Stomach (tissue), 9 donors: ENCODE data around the gene CRADD. TPM values are rescaled to one million over a fixed set of nuclear protein-coding genes. Genes with fewer than 3 reads are reported as not detected.
"Not testable (repeated sequence)": the region's sequence is repeated elsewhere in the genome, so short reads cannot be mapped to it uniquely, and the experiment has no call there.

Source experiments
- DNase-seq, 2 donors: peaks; one replicate each; pipeline versions ENCODE4 v3.0.0 to v3.0.0-alpha.2; 2013 to 2019
- H3K27ac ChIP-seq, 5 donors: fragments of 200-600 bp in 4 of 5; sonication (generic) in 4 of 5; one replicate each; pipeline ENCODE4 v1.5.1; 2013 to 2019; ENCODE audit warnings: mild to moderate bottlenecking in 1 of 5, moderate library complexity in 1 of 5
- H3K27me3 ChIP-seq, 3 donors: fragments of 200-600 bp; sonication (generic); one replicate each; pipeline ENCODE4 v1.5.1; 2017 to 2019; ENCODE audit warnings: mixed run types in 1 of 3
- H3K36me3 ChIP-seq, 4 donors: fragments of 200-600 bp; sonication (generic); 1 replicate in 3 of 4; 2 replicates in 1 of 4; pipeline ENCODE4 v1.5.1; 2016 to 2019
- H3K4me1 ChIP-seq, 4 donors: fragments of 200-600 bp; sonication (generic); one replicate each; pipeline ENCODE4 v1.5.1; 2016 to 2019
- H3K4me3 ChIP-seq, 4 donors: fragments of 200-600 bp; sonication (generic) in 3 of 4; one replicate each; pipeline ENCODE4 v1.5.1; 2016 to 2019; ENCODE audit warnings: mild to moderate bottlenecking in 1 of 4
- H3K9me3 ChIP-seq, 4 donors: fragments of 200-600 bp; sonication (generic); one replicate each; pipeline ENCODE4 v1.5.1; 2016 to 2019
- CTCF ChIP-seq, 7 experiments: fragments of 450-650 bp in 4 of 7; fragments of 200-600 bp in 3 of 7; sonication (generic) in 3 of 7; IDR thresholded peaks; one replicate each; pipeline ENCODE4 v1.5.1; 2016 to 2019; ENCODE audit warnings: antibody characterized with exemption in 7 of 7, control low read depth in 2 of 7, mild to moderate bottlenecking in 1 of 7
- EP300 ChIP-seq: sonication (generic); formaldehyde crosslinking; IDR thresholded peaks from one replicate; pipeline ENCODE4 v1.6.1; 2017; ENCODE audit warnings: antibody characterized with exemption
- POLR2A ChIP-seq, 4 donors: fragments of 450-650 bp; IDR thresholded peaks; one replicate each; pipeline ENCODE4 v1.6.1; 2016; ENCODE audit warnings: antibody characterized with exemption in 4 of 4, control low read depth in 2 of 4, mild to moderate bottlenecking in 1 of 4, moderate library complexity in 1 of 4
- POLR2AphosphoS5 ChIP-seq, 3 donors: sonication (generic); formaldehyde crosslinking; IDR thresholded peaks; one replicate each; pipeline ENCODE4 v1.6.1; 2016; ENCODE audit warnings: antibody characterized with exemption in 3 of 3
- WGBS, 5 donors: extraction: QIAGEN DNeasy Blood & Tissue Kit in 3 of 5; methylation state at CpG; one replicate each; pipeline versions ENCODE4 v1.1.5 to v1.1.7; 2013 to 2018; 5-methylcytosine and 5-hydroxymethylcytosine counted together
- intact Hi-C: fragments of 100-400 bp; cut with DNase I; formaldehyde crosslinking; loops from one replicate; pipeline ENCODE4 v1.15.1; 2023; ENCODE audit warnings: low total_unique reads
- polyA plus RNA-seq, 3 donors: library from polyadenylated mRNA; stranded (reverse); fragments of 200-250 nt; gene quantifications; one replicate each; pipeline ENCODE4 v1.2.3, GENCODE V29; 2013
- total RNA-seq, 5 donors: library from RNA; depleted of rRNA; stranded (reverse); fragments of >200 nt; gene quantifications; one replicate each; pipeline versions ENCODE4 v1.1.0 to v1.2.3, GENCODE V29; 2014 to 2016
- donor health status: healthy with polysubstance abuse.
- donor health status: Bipolar disorder and iron deficiency.
- donor health status: healthy.

Gene CRADD
- total and polyA plus RNA-seq, 8 donors: 2.3 to 30.9 (median 17.1) TPM

- Histone ChIP-seq H3K4me3 (no peak overlapping the region), H3K27me3 (no peaks in the 10 kb centered on the region), H3K36me3 (peaks cover 0 to 4% (median 0%) of the 10 kb centered on the region in 4 donors), H3K27ac (no peak overlapping the region), H3K4me1 (no peaks in the 10 kb centered on the region), H3K9me3 (peaks cover 9 to 77% (median 43%) of the 10 kb centered on the region in 4 donors)
- DNase-seq: no peak
- intact Hi-C loops: no loop called here
- WGBS, 5 donors: 76 to 89% (median 85%) methylated on average over 6 to 7 of the region's 7 CpGs
- no peak for TF ChIP-seq CTCF (IDR thresholded peaks at IDR 0.05)
Observed at GRCh38 chr12:93870020-93870795, 193.0 kb downstream of the CRADD start.

- WGBS, 5 donors: 62 to 88% (median 75%) methylated on average over 1 of the region's 1 CpG
- H3K4me1 ChIP-seq, H3K27me3 ChIP-seq, DNase-seq, H3K4me3 ChIP-seq, H3K27ac ChIP-seq, intact Hi-C loops, H3K36me3 ChIP-seq: not testable (repeated sequence)
- H3K9me3 ChIP-seq: peaks cover 0 to 73% (median 39%) of the 10 kb centered on the region in 4 donors
Observed at GRCh38 chr12:93871566-93871965, 194.4 kb downstream of the CRADD start.

GRCh38 chr12:93873561-93873960 lies 196.4 kb downstream of the CRADD start:
- peaks cover 0 to 67% (median 38%) of the 10 kb centered on the region in 4 donors for H3K9me3 ChIP-seq
- no peak for DNase-seq
- no peak for TF ChIP-seq EP300
- TF ChIP-seq POLR2A (IDR thresholded peaks at IDR 0.05): no peak
- TF ChIP-seq CTCF (IDR thresholded peaks at IDR 0.05): no peak
- TF ChIP-seq POLR2AphosphoS5 (IDR thresholded peaks at IDR 0.05): no peak
- H3K4me1 ChIP-seq: no peaks in the 10 kb centered on the region
- no peak overlapping the region for H3K27ac ChIP-seq
- 90 to 97% (median 92%) methylated on average over 5 of the region's 5 CpGs for WGBS, 5 donors
- intact Hi-C loops: no loop called here
- no peaks in the 10 kb centered on the region for H3K27me3 ChIP-seq
- H3K36me3 ChIP-seq: no peaks in the 10 kb centered on the region
- H3K4me3 ChIP-seq: no peak overlapping the region

GRCh38 chr12:93875157-93875556 lies 198.0 kb downstream of the CRADD start:
- no peaks in the 10 kb centered on the region for H3K4me1 ChIP-seq
- H3K9me3 ChIP-seq: peaks cover 0 to 54% (median 35%) of the 10 kb centered on the region in 4 donors
- WGBS, 5 donors: 62 to 78% (median 77%) methylated on average over 1 of the region's 1 CpG
- intact Hi-C loops: no loop called here
- TF ChIP-seq EP300: no peak
- no peak for TF ChIP-seq POLR2A (IDR thresholded peaks at IDR 0.05)
- no peak for TF ChIP-seq POLR2AphosphoS5 (IDR thresholded peaks at IDR 0.05)
- TF ChIP-seq CTCF (IDR thresholded peaks at IDR 0.05): no peak
- H3K27ac ChIP-seq: no peak overlapping the region
- no peak for DNase-seq
- H3K36me3 ChIP-seq: no peaks in the 10 kb centered on the region
- H3K27me3 ChIP-seq: no peaks in the 10 kb centered on the region
- no peak overlapping the region for H3K4me3 ChIP-seq

- intact Hi-C loops: no loop called here
- peaks cover 0 to 50% (median 32%) of the 10 kb centered on the region in 4 donors for H3K9me3 ChIP-seq
Observed at GRCh38 chr12:93876360-93876759, 199.2 kb downstream of the CRADD start.

More at GRCh38 chr12:93876360-93876759, 199.2 kb downstream of the CRADD start:
- Histone ChIP-seq H3K4me1 (no peaks in the 10 kb centered on the region), H3K27ac (no peak overlapping the region), H3K4me3 (no peak overlapping the region), H3K27me3 (no peaks in the 10 kb centered on the region), H3K36me3 (no peaks in the 10 kb centered on the region)
- TF ChIP-seq POLR2A (IDR thresholded peaks at IDR 0.05) (no peak), CTCF (IDR thresholded peaks at IDR 0.05) (no peak)
- no peak for DNase-seq
